Right lobe of liver (tissue), 6 donors: ENCODE measurements around the gene ZNF207. TPM values are rescaled to one million over a fixed set of nuclear protein-coding genes. Genes with fewer than 3 reads are reported as not detected.

Experiments used
- ATAC-seq, 4 donors: fragments of 200-7000 bp; cut with Tn5 transposase; one replicate each; pipeline ENCODE4 v1.9.1; 2020; ENCODE audit warnings: mild to moderate bottlenecking in 4 of 4, moderate library complexity in 4 of 4
- DNase-seq, 3 donors: peaks; one replicate each; pipeline ENCODE4 v3.0.0-alpha.2; 2020
- H3K27ac ChIP-seq, 3 donors: fragments of 200-600 bp; one replicate each; pipeline ENCODE4 v1.8.0; 2022
- H3K27me3 ChIP-seq, 2 donors: fragments of 200-600 bp; one replicate each; pipeline ENCODE4 v1.8.0; 2022
- H3K36me3 ChIP-seq, 4 donors: fragments of 200-600 bp; sonication (generic) in 1 of 4; one replicate each; pipeline versions ENCODE4 v1.5.1 to v1.8.0; 2017 to 2022; ENCODE audit warnings: control low read depth in 1 of 4
- H3K4me1 ChIP-seq, 4 donors: fragments of 200-600 bp; sonication (generic) in 1 of 4; one replicate each; pipeline versions ENCODE4 v1.5.1 to v1.8.0; 2017 to 2022; ENCODE audit warnings: control low read depth in 1 of 4
- H3K4me3 ChIP-seq, 3 donors: fragments of 200-600 bp; one replicate each; pipeline ENCODE4 v1.8.0; 2022
- H3K9me3 ChIP-seq, 4 donors: fragments of 200-600 bp; sonication (generic) in 1 of 4; one replicate each; pipeline versions ENCODE4 v1.5.1 to v1.8.0; 2017 to 2022; ENCODE audit warnings: control low read depth in 1 of 4
- POLR2A ChIP-seq: fragments of 450-650 bp; IDR thresholded peaks from one replicate; pipeline ENCODE4 v1.6.1; 2017; ENCODE audit warnings: antibody characterized with exemption, mild to moderate bottlenecking
- WGBS: methylation state at CpG from one replicate; pipeline ENCODE4 v1.1.6; 2018; ENCODE audit warnings: low coverage, low lambda C conversion rate; ENCODE audit not compliant: insufficient coverage; ENCODE audit errors: missing lambda C conversion rate; 5-methylcytosine and 5-hydroxymethylcytosine counted together
- intact Hi-C, 2 donors: fragments of 100-400 bp; cut with DNase I; formaldehyde crosslinking; loops; one replicate each; pipeline versions ENCODE4 v1.11.2 to v1.14.1; 2022
- total RNA-seq, 6 experiments: library from RNA; depleted of rRNA in 2 of 6; stranded (reverse); fragments of >200 nt in 2 of 6; fragmentation: NEBNext Ultra II Directional in 3 of 6; extraction: Animal tissue kit (Norgen Biotek cat#: 25700) in 3 of 6; gene quantifications; one replicate each; pipeline versions ENCODE4 v1.1.0 to v1.2.4, GENCODE V29; 2016 to 2023
- TF ChIP-seq, protein P1 (sequence below), 4 donors: fragments of 200-600 bp in 3 of 4; fragments of 450-650 bp in 1 of 4; IDR thresholded peaks; one replicate each; pipeline versions ENCODE4 v1.5.1 to v1.8.0; 2016 to 2022; ENCODE audit warnings: antibody characterized with exemption in 4 of 4, mild to moderate bottlenecking in 2 of 4
- donor health status: DM: no; HTN: yes; CAD: no.
- donor health status: DM: no; HTN: no; CAD: no.
- donor health status: DM: no; HTN: no; CAD: no.
- donor health status: DM: no; HTN: yes; CAD: no.
- donor health status: DM: no; HTN: yes; CAD: no.

The ZNF207 gene
- total RNA-seq, 6 experiments from 2014 or later: 48.0 to 91.1 (median 68.7) TPM

DNA sequence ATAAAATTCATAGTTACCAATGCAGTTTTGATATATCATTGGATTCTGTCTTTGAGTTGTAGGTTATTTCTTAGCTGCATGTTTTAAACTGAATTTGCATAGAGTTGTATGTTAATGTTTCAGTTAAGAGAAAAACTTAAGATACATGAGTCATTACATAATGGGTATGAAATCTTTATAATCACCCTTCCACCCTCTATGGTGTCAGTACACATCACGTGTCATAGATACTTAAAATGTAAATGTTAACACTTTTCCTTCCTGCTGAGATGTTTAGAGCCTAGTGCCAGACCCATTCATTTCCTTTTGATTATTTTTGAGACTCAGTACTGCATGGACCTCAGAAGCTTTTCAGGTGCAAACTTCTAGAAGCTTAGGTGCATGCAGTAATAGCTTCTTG is 20.5 kb downstream of the ZNF207 start:
- H3K9me3 ChIP-seq: no peaks in the 10 kb centered on the region
- peaks cover 34 to 79% (median 59%) of the 10 kb centered on the region in 4 donors for H3K36me3 ChIP-seq
- intact Hi-C loops: no loop called here
- no peaks in the 10 kb centered on the region for H3K4me1 ChIP-seq
- no peak overlapping the region for H3K27ac ChIP-seq
- H3K27me3 ChIP-seq: no peaks in the 10 kb centered on the region
- DNase-seq (no peak), ATAC-seq (no peak)
- WGBS: 60% methylated on average over 1 of the region's 1 CpG
- H3K4me3 ChIP-seq: no peak overlapping the region
- TF ChIP-seq POLR2A: no peak
- TF ChIP-seq, protein P1, sequence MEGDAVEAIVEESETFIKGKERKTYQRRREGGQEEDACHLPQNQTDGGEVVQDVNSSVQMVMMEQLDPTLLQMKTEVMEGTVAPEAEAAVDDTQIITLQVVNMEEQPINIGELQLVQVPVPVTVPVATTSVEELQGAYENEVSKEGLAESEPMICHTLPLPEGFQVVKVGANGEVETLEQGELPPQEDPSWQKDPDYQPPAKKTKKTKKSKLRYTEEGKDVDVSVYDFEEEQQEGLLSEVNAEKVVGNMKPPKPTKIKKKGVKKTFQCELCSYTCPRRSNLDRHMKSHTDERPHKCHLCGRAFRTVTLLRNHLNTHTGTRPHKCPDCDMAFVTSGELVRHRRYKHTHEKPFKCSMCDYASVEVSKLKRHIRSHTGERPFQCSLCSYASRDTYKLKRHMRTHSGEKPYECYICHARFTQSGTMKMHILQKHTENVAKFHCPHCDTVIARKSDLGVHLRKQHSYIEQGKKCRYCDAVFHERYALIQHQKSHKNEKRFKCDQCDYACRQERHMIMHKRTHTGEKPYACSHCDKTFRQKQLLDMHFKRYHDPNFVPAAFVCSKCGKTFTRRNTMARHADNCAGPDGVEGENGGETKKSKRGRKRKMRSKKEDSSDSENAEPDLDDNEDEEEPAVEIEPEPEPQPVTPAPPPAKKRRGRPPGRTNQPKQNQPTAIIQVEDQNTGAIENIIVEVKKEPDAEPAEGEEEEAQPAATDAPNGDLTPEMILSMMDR (IDR thresholded peaks at IDR 0.05): no peak

DNA sequence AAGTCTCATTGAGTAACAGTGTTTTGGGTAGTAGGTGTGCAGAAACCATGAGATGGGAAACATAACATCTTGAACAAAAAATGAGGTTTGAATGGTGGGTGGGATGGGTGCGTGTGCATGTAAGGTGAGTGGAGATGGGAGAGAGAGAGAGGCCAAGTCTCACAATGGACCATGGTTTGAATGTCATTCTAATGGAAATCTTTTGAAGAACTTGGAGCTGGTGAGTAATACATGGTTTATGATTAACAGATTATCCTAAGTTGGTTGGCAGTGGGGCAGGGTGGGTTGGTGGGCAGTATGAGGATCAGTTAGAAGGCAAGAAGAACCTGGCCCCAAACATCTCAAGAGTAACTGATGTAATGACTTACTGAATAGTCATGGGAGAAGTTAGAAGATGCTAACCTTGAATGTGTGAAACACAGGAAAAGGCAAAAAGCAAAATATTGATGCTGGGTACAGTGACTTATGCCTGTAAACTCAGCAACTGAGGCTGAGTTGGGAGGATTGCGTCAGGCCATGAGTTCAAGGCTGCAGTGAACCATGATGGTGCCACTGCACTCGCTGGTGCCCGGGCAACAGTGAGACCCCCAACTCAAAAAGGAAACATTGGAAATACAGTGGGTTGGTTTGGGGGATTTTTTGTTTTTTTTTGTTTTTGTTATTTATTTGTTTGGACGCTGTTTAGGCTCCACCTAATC is 32.7 kb downstream of the ZNF207 start:
- ATAC-seq: no peak
- 92% methylated on average over 5 of the region's 5 CpGs for WGBS
- no peak overlapping the region for H3K27ac ChIP-seq
- TF ChIP-seq, protein P1 (IDR thresholded peaks at IDR 0.05): no peak
- no peak for TF ChIP-seq POLR2A
- H3K4me3 ChIP-seq: no peak overlapping the region
- H3K27me3 ChIP-seq: no peaks in the 10 kb centered on the region
- peaks cover 0 to 31% (median 5%) of the 10 kb centered on the region in 4 donors for H3K4me1 ChIP-seq
- no peaks in the 10 kb centered on the region for H3K9me3 ChIP-seq
- no peak for DNase-seq
- intact Hi-C loops: no loop called here
- peaks cover 0 to 28% (median 17%) of the 10 kb centered on the region in 4 donors for H3K36me3 ChIP-seq

DNA sequence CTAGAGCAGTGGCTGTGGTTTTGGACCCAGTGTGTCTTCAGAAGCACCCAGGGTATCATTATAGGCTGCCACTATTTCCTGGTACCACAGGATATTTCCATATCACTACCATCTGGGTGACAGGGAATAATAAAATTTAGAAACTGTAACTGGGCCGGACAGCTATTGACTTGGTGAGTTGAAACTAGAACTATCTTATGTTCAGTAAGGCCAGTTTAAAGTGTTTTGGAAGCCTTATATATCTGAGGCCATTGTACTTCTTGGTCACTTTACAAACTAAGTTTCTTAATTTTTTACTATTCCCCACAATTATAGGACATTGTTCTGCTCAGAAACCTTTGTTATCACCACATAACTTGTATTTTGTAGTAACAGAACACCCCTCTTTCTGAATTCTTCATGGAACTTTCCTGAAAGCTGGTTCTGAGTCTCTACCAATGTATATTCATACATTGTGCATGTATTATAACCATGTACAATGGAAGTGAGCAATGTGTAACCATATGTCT is 34.0 kb downstream of the ZNF207 start:
- WGBS: 80% methylated on average over 1 of the region's 1 CpG
- Histone ChIP-seq H3K27ac (no peak overlapping the region), H3K36me3 (peaks cover 0 to 15% (median 10%) of the 10 kb centered on the region in 4 donors), H3K9me3 (no peaks in the 10 kb centered on the region), H3K27me3 (no peaks in the 10 kb centered on the region), H3K4me1 (peaks cover 0 to 33% (median 5%) of the 10 kb centered on the region in 4 donors), H3K4me3 (no peak overlapping the region)
- no peak for TF ChIP-seq POLR2A
- TF ChIP-seq, protein P1 (IDR thresholded peaks at IDR 0.05): no peak
- DNase-seq (no peak), ATAC-seq (no peak)
- intact Hi-C loops: no loop called here

DNA sequence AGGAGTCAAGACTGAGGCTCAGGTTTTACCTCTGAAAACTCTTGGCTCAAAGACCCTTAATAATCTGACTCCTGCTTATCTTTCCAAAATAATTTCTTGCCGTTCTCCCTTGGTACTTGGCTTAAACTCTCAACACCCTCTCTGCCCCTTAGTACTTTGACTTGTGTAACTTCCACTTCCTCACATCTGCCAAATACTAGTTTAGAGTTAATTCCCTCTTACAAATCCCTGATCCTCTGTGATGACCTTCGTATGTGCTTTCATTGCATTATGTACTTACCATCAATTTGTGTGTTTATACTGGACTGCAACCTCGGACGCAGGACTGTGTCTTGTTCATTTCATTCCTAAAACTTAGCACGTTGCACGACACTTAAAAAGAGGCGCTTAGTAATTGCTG is 35.2 kb downstream of the ZNF207 start:
- intact Hi-C loops: no loop called here
- 47% methylated on average over 7 of the region's 7 CpGs for WGBS
- Histone ChIP-seq H3K27ac (peak overlapping the region in 1 of 3 donors; percentile 51), H3K27me3 (no peaks in the 10 kb centered on the region), H3K4me3 (no peak overlapping the region), H3K9me3 (no peaks in the 10 kb centered on the region), H3K36me3 (peaks cover 0 to 6% (median 2%) of the 10 kb centered on the region in 4 donors), H3K4me1 (peaks cover 0 to 38% (median 5%) of the 10 kb centered on the region in 4 donors)
- peak; percentile 18 to 62 (median 35) for ATAC-seq
- TF ChIP-seq POLR2A: no peak
- TF ChIP-seq, protein P1 (IDR thresholded peaks at IDR 0.05): no peak
- DNase-seq: no peak
